HepG2 (cell line): ENCODE data around the gene IMP3. TPM values are rescaled to one million over a fixed set of nuclear protein-coding genes. Genes with fewer than 3 reads are reported as not detected.

Experiments used
- EEA1 ChIP-seq: sonication (generic); formaldehyde crosslinking; IDR thresholded peaks from 2 replicates; pipeline ENCODE4 v1.5.1; 2020; ENCODE audit warnings: mild to moderate bottlenecking, missing genetic modification reagents, borderline replicate concordance
- FOXC1 ChIP-seq: sonication (generic); formaldehyde crosslinking; IDR thresholded peaks from 2 replicates; pipeline ENCODE4 v1.8.0; 2022; ENCODE audit warnings: mild to moderate bottlenecking, missing genetic modification reagents, borderline replicate concordance
- HMGA1 ChIP-seq: sonication (generic); formaldehyde crosslinking; conservative IDR thresholded peaks from 2 replicates; pipeline ENCODE4 v1.4.0; 2020; ENCODE audit warnings: missing genetic modification reagents
- MAFG ChIP-seq: sonication (generic); formaldehyde crosslinking; IDR thresholded peaks from 2 replicates; pipeline ENCODE4 v1.5.1; 2020; ENCODE audit warnings: mild to moderate bottlenecking, missing genetic modification reagents
- NFYC ChIP-seq: IDR thresholded peaks from 2 replicates; pipeline ENCODE4 v1.6.1; 2016; ENCODE audit warnings: missing genetic modification reagents, missing compliant biosample characterization
- NRL ChIP-seq: sonication (generic); formaldehyde crosslinking; IDR thresholded peaks from 2 replicates; pipeline ENCODE4 v1.5.0; 2020; ENCODE audit warnings: missing genetic modification reagents, mild to moderate bottlenecking, moderate library complexity, borderline replicate concordance
- SMARCE1 ChIP-seq: fragments of 450-650 bp; IDR thresholded peaks from 2 replicates; pipeline ENCODE4 v1.6.1; 2017; ENCODE audit warnings: borderline replicate concordance
- SP4 ChIP-seq: sonication (generic); formaldehyde crosslinking; IDR thresholded peaks from 2 replicates; pipeline ENCODE4 v1.8.1; 2023; ENCODE audit warnings: mild to moderate bottlenecking, missing genetic modification reagents
- ZNF124 ChIP-seq: sonication (generic); formaldehyde crosslinking; IDR thresholded peaks from 2 replicates; pipeline ENCODE4 v1.4.0; 2020; ENCODE audit warnings: missing genetic modification reagents
- ZNF605 ChIP-seq: sonication (generic); formaldehyde crosslinking; IDR thresholded peaks from 2 replicates; pipeline ENCODE4 v1.8.0; 2022; ENCODE audit warnings: mild to moderate bottlenecking, missing genetic modification reagents
- polyA plus RNA-seq, 8 experiments: library from polyadenylated mRNA; depleted of rRNA in 3 of 8; stranded (reverse) in 7 of 8; unstranded in 1 of 8; fragments of >200 nt; fragmentation: Illumina TruSeq in 4 of 8; extraction: Trizol in 4 of 8; gene quantifications; 2 replicates each; pipeline versions ENCODE4 v1.2.1 to v1.2.3, GENCODE V29; 2011 to 2016; ENCODE audit warnings: low read depth in 4 of 8, missing spikeins in 1 of 8, mixed read lengths in 1 of 8; ENCODE audit not compliant: insufficient read depth in 1 of 8
- total RNA-seq, 5 experiments: library from RNA; depleted of rRNA; stranded (reverse); fragments of >200 nt; fragmentation: Illumina TruSeq; extraction: Trizol; gene quantifications; 2 replicates each; pipeline ENCODE4 v1.2.3, GENCODE V29; 2016; ENCODE audit warnings: low read depth in 1 of 5
- TF ChIP-seq, protein P1 (sequence below), 2 experiments: sonication (generic) in 1 of 2; formaldehyde crosslinking in 1 of 2; IDR thresholded peaks; 2 replicates each; pipeline versions ENCODE4 v1.4.0 to v1.6.1; 2016 to 2020; ENCODE audit warnings: borderline replicate concordance in 1 of 2, low read depth in 1 of 2, mild to moderate bottlenecking in 1 of 2, missing genetic modification reagents in 1 of 2
- TF ChIP-seq, protein P2 (sequence below): sonication (generic); formaldehyde crosslinking; IDR thresholded peaks from 2 replicates; pipeline ENCODE4 v1.8.1; 2023; ENCODE audit warnings: missing genetic modification reagents, mild to moderate bottlenecking, borderline replicate concordance
- TF ChIP-seq, protein P3 (sequence below): sonication (generic); formaldehyde crosslinking; IDR thresholded peaks from 2 replicates; pipeline ENCODE4 v1.5.1; 2020; ENCODE audit warnings: mild to moderate bottlenecking, missing genetic modification reagents, moderate library complexity
- TF ChIP-seq, protein P4 (sequence below): IDR thresholded peaks from 2 replicates; pipeline ENCODE4 v1.6.1; 2012; ENCODE audit warnings: low read length, improper control_type of control experiment

Gene IMP3
- total and polyA plus RNA-seq, 2 of the 13 experiments (the other 11 are each of a cell fraction or from before 2014, with no cell fraction given): 38.3 to 143 TPM

DNA sequence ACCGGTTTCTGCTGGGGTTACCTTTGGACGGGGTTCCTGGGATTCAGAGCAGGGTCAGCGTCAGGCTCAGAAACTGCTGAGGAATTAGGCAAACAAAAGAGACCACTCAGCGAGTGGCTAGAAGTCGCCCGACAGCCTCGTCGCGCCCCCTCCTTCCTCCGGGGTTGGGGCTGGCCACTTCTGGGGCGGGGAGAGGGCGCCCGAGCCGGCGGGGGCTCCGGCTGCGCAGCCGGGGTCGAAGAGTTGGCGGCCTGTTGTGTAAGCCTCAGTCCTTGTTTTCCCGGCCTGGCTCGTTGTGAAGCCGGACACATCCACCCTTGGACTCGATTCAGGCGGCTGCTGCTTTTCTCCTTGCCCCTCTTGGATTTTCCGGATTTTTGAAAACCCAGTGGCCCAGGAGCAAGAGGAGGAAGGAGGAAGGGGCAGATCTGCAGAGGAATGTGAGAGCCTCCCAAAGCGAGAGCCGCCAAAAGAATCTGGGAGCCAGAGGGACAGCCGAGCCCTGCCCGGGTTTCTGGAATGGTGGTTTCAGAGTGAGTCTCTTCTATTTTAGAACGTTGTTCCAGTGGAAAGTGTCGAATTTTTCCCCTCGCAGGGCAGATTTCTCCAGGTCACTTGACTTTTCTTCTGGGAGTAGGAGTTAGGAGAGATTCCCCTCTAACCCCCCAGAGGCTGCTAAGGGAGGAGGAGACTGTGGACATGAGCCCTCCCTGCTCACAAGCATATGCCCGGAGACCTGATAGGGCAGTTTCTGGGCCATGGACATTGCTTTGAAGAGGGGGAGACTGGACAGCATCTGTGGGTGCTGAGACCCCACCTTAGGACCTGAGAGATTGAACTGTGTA is 8.4 kb upstream of the IMP3 start (continued):
- TF ChIP-seq, protein P1, sequence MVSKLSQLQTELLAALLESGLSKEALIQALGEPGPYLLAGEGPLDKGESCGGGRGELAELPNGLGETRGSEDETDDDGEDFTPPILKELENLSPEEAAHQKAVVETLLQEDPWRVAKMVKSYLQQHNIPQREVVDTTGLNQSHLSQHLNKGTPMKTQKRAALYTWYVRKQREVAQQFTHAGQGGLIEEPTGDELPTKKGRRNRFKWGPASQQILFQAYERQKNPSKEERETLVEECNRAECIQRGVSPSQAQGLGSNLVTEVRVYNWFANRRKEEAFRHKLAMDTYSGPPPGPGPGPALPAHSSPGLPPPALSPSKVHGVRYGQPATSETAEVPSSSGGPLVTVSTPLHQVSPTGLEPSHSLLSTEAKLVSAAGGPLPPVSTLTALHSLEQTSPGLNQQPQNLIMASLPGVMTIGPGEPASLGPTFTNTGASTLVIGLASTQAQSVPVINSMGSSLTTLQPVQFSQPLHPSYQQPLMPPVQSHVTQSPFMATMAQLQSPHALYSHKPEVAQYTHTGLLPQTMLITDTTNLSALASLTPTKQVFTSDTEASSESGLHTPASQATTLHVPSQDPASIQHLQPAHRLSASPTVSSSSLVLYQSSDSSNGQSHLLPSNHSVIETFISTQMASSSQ (IDR thresholded peaks at IDR 0.05; ENCODE audit: low read depth): no peak
- TF ChIP-seq, protein P1 (CRISPR knock-in tag; IDR thresholded peaks at IDR 0.05; ENCODE audit: borderline replicate concordance): no peak
- TF ChIP-seq NRL (CRISPR knock-in tag): no peak
- no peak for TF ChIP-seq EEA1 (CRISPR knock-in tag)
- TF ChIP-seq ZNF124 (CRISPR knock-in tag): no peak
- no peak for TF ChIP-seq NFYC (CRISPR knock-in tag)
- TF ChIP-seq HMGA1: no peak
- no peak for TF ChIP-seq MAFG (CRISPR knock-in tag)
- TF ChIP-seq, protein P2, sequence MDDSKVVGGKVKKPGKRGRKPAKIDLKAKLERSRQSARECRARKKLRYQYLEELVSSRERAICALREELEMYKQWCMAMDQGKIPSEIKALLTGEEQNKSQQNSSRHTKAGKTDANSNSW (CRISPR knock-in tag): no peak
- TF ChIP-seq, protein P3, sequence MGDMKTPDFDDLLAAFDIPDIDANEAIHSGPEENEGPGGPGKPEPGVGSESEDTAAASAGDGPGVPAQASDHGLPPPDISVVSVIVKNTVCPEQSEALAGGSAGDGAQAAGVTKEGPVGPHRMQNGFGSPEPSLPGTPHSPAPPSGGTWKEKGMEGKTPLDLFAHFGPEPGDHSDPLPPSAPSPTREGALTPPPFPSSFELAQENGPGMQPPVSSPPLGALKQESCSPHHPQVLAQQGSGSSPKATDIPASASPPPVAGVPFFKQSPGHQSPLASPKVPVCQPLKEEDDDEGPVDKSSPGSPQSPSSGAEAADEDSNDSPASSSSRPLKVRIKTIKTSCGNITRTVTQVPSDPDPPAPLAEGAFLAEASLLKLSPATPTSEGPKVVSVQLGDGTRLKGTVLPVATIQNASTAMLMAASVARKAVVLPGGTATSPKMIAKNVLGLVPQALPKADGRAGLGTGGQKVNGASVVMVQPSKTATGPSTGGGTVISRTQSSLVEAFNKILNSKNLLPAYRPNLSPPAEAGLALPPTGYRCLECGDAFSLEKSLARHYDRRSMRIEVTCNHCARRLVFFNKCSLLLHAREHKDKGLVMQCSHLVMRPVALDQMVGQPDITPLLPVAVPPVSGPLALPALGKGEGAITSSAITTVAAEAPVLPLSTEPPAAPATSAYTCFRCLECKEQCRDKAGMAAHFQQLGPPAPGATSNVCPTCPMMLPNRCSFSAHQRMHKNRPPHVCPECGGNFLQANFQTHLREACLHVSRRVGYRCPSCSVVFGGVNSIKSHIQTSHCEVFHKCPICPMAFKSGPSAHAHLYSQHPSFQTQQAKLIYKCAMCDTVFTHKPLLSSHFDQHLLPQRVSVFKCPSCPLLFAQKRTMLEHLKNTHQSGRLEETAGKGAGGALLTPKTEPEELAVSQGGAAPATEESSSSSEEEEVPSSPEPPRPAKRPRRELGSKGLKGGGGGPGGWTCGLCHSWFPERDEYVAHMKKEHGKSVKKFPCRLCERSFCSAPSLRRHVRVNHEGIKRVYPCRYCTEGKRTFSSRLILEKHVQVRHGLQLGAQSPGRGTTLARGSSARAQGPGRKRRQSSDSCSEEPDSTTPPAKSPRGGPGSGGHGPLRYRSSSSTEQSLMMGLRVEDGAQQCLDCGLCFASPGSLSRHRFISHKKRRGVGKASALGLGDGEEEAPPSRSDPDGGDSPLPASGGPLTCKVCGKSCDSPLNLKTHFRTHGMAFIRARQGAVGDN: peak; percentile 2
- no peak for TF ChIP-seq SP4 (CRISPR knock-in tag)
- no peak for TF ChIP-seq SMARCE1
- TF ChIP-seq, protein P4, sequence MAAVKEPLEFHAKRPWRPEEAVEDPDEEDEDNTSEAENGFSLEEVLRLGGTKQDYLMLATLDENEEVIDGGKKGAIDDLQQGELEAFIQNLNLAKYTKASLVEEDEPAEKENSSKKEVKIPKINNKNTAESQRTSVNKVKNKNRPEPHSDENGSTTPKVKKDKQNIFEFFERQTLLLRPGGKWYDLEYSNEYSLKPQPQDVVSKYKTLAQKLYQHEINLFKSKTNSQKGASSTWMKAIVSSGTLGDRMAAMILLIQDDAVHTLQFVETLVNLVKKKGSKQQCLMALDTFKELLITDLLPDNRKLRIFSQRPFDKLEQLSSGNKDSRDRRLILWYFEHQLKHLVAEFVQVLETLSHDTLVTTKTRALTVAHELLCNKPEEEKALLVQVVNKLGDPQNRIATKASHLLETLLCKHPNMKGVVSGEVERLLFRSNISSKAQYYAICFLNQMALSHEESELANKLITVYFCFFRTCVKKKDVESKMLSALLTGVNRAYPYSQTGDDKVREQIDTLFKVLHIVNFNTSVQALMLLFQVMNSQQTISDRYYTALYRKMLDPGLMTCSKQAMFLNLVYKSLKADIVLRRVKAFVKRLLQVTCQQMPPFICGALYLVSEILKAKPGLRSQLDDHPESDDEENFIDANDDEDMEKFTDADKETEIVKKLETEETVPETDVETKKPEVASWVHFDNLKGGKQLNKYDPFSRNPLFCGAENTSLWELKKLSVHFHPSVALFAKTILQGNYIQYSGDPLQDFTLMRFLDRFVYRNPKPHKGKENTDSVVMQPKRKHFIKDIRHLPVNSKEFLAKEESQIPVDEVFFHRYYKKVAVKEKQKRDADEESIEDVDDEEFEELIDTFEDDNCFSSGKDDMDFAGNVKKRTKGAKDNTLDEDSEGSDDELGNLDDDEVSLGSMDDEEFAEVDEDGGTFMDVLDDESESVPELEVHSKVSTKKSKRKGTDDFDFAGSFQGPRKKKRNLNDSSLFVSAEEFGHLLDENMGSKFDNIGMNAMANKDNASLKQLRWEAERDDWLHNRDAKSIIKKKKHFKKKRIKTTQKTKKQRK: no peak
- TF ChIP-seq FOXC1: no peak; the same call in 1 of the 2 replicates
- 0 out of 2 replicates have a peak, but pooled peaks have one; percentile 4 for TF ChIP-seq ZNF605 (CRISPR knock-in tag)
